ENCODE measurements around the gene ERFL.

ERFL gene

GRCh38 chr19:41968751-41969595 lies 40.7 kb upstream of the ERFL start:
- Histone ChIP-seq H3K4me1 (ENCODE audit: insufficient read depth, poor library complexity, severe bottlenecking) (no peaks in the 10 kb centered on the region), H3K9me3 (ENCODE audit: severe bottlenecking) (no peaks in the 10 kb centered on the region), H3K27me3 (ENCODE audit: insufficient read depth, poor library complexity, severe bottlenecking) (no peaks in the 10 kb centered on the region), H3K36me3 (ENCODE audit: low read depth) (no peaks in the 10 kb centered on the region), H3K27ac (ENCODE audit: poor library complexity, severe bottlenecking) (no peak overlapping the region), H3K4me3 (ENCODE audit: severe bottlenecking) (no peak overlapping the region)
- no peak for TF ChIP-seq CTCF (IDR thresholded peaks at IDR 0.05; ENCODE audit: poor library complexity, severe bottlenecking)
- no peak for DNase-seq (ENCODE audit: low spot score)
- no peak for ATAC-seq (ENCODE audit: low read depth)

GRCh38 chr19:41967054-41967783 lies 39.0 kb upstream of the ERFL start:
- Histone ChIP-seq H3K36me3 (ENCODE audit: low read depth) (no peaks in the 10 kb centered on the region), H3K27ac (ENCODE audit: poor library complexity, severe bottlenecking) (no peak overlapping the region), H3K9me3 (ENCODE audit: severe bottlenecking) (no peaks in the 10 kb centered on the region), H3K4me3 (ENCODE audit: severe bottlenecking) (no peak overlapping the region), H3K4me1 (ENCODE audit: insufficient read depth, poor library complexity, severe bottlenecking) (no peaks in the 10 kb centered on the region), H3K27me3 (ENCODE audit: insufficient read depth, poor library complexity, severe bottlenecking) (no peaks in the 10 kb centered on the region)
- DNase-seq (ENCODE audit: low spot score) (no peak), ATAC-seq (ENCODE audit: low read depth) (0 out of 3 replicates have a peak, but pooled peaks have one; percentile 19)
- no peak for TF ChIP-seq CTCF (IDR thresholded peaks at IDR 0.05; ENCODE audit: poor library complexity, severe bottlenecking)

GRCh38 chr19:41965106-41965505 lies 36.9 kb upstream of the ERFL start:
- DNase-seq (ENCODE audit: low spot score) (no peak), ATAC-seq (ENCODE audit: low read depth) (no peak)
- Histone ChIP-seq H3K27me3 (ENCODE audit: insufficient read depth, poor library complexity, severe bottlenecking) (no peaks in the 10 kb centered on the region), H3K27ac (ENCODE audit: poor library complexity, severe bottlenecking) (no peak overlapping the region), H3K9me3 (ENCODE audit: severe bottlenecking) (no peaks in the 10 kb centered on the region), H3K4me3 (ENCODE audit: severe bottlenecking) (no peak overlapping the region), H3K36me3 (ENCODE audit: low read depth) (no peaks in the 10 kb centered on the region), H3K4me1 (ENCODE audit: insufficient read depth, poor library complexity, severe bottlenecking) (no peaks in the 10 kb centered on the region)
- TF ChIP-seq CTCF (IDR thresholded peaks at IDR 0.05; ENCODE audit: poor library complexity, severe bottlenecking), result no peak

GRCh38 chr19:41960973-41961372 lies 32.7 kb upstream of the ERFL start:
- H3K27ac ChIP-seq (ENCODE audit: poor library complexity, severe bottlenecking), result no peak overlapping the region
- DNase-seq (ENCODE audit: low spot score), result no peak
- no peak for ATAC-seq (ENCODE audit: low read depth)

More at GRCh38 chr19:41960973-41961372, 32.7 kb upstream of the ERFL start:
- Histone ChIP-seq H3K4me3 (ENCODE audit: severe bottlenecking) (no peak overlapping the region), H3K9me3 (ENCODE audit: severe bottlenecking) (no peaks in the 10 kb centered on the region), H3K27me3 (ENCODE audit: insufficient read depth, poor library complexity, severe bottlenecking) (no peaks in the 10 kb centered on the region), H3K4me1 (ENCODE audit: insufficient read depth, poor library complexity, severe bottlenecking) (peaks cover 7% of the 10 kb centered on the region), H3K36me3 (ENCODE audit: low read depth) (peaks cover 5% of the 10 kb centered on the region; the same call in 1 of the 2 replicates)
- no peak for TF ChIP-seq CTCF (IDR thresholded peaks at IDR 0.05; ENCODE audit: poor library complexity, severe bottlenecking)

All from RWPE2 (cell line).